Keratinocyte (primary cell): ENCODE data around the gene MYO1C. TPM values are rescaled to one million over a fixed set of nuclear protein-coding genes. Genes with fewer than 3 reads are reported as not detected.

Experiments used
- DNase-seq: peaks from one replicate; pipeline ENCODE4 v3.0.0-alpha.2; 2011; ENCODE audit warnings: low read depth, missing footprints, low spot score
- FAIRE-seq: peaks from 2 replicates; lab custom pipeline; 2011; peaks lifted over from hg19 to GRCh38; lab: Jason Lieb, UNC
- H2AFZ ChIP-seq: 2 replicates; pipeline ENCODE4 v1.6.0; 2012; ENCODE audit warnings: low read length, control low read depth, inconsistent platforms; ENCODE audit not compliant: control insufficient read depth
- H3K27ac ChIP-seq: 2 replicates; pipeline ENCODE4 v1.5.1; 2011; ENCODE audit warnings: low read length; ENCODE audit not compliant: control insufficient read depth, insufficient read depth
- H3K27me3 ChIP-seq: 3 replicates; pipeline ENCODE4 v1.6.0; 2011; ENCODE audit warnings: low read length; ENCODE audit not compliant: control insufficient read depth, insufficient read depth; ENCODE audit errors: extremely low read depth
- H3K36me3 ChIP-seq, 2 experiments: 2 replicates in 1 of 2; 3 replicates in 1 of 2; pipeline ENCODE4 v1.5.1; 2011; ENCODE audit warnings: low read length in 2 of 2, mild to moderate bottlenecking in 1 of 2; ENCODE audit not compliant: control insufficient read depth in 2 of 2, insufficient read depth in 2 of 2; ENCODE audit errors: extremely low read depth in 1 of 2
- H3K4me1 ChIP-seq: 3 replicates; pipeline ENCODE4 v1.5.1; 2011; ENCODE audit warnings: low read length; ENCODE audit not compliant: control insufficient read depth, insufficient read depth; ENCODE audit errors: extremely low read depth
- H3K4me2 ChIP-seq: 3 replicates; pipeline ENCODE4 v1.6.0; 2011; ENCODE audit warnings: low read depth, low read length; ENCODE audit not compliant: control insufficient read depth, insufficient read depth; ENCODE audit errors: extremely low read depth
- H3K4me3 ChIP-seq, 3 experiments: fragments of 200-600 bp in 1 of 3; sonication (generic) in 1 of 3; 2 replicates in 2 of 3; 3 replicates in 1 of 3; pipeline ENCODE4 v1.5.1; 2011 to 2016; ENCODE audit warnings: low read length in 3 of 3, mild to moderate bottlenecking in 3 of 3, control low read depth in 2 of 3, inconsistent platforms in 1 of 3, low read depth in 1 of 3, mixed read lengths in 1 of 3, mixed run types in 1 of 3, moderate library complexity in 1 of 3; ENCODE audit not compliant: control insufficient read depth in 2 of 3, insufficient read depth in 2 of 3; ENCODE audit errors: extremely low read depth in 1 of 3
- H3K79me2 ChIP-seq: 2 replicates; pipeline ENCODE4 v1.6.0; 2012; ENCODE audit warnings: low read length; ENCODE audit not compliant: control insufficient read depth, insufficient read depth
- H3K9ac ChIP-seq: 3 replicates; pipeline ENCODE4 v1.6.0; 2011; ENCODE audit warnings: low read length; ENCODE audit not compliant: control insufficient read depth, insufficient read depth; ENCODE audit errors: extremely low read depth
- H3K9me1 ChIP-seq: 3 replicates; pipeline ENCODE4 v1.6.0; 2011; ENCODE audit warnings: low read length; ENCODE audit not compliant: control insufficient read depth, insufficient read depth; ENCODE audit errors: extremely low read depth
- H3K9me3 ChIP-seq: 2 replicates; pipeline ENCODE4 v1.5.1; 2012; ENCODE audit warnings: low read depth, low read length; ENCODE audit not compliant: control insufficient read depth
- H4K20me1 ChIP-seq: 3 replicates; pipeline ENCODE4 v1.6.0; 2011; ENCODE audit warnings: low read length; ENCODE audit not compliant: control insufficient read depth, insufficient read depth; ENCODE audit errors: extremely low read depth
- EZH2 ChIP-seq: IDR thresholded peaks from one replicate; pipeline ENCODE4 v1.6.1; 2012; ENCODE audit warnings: inconsistent platforms, mild to moderate bottlenecking, low read length, moderate library complexity
- dilution Hi-C: fragments of 300-500 bp; cut with MboI; formaldehyde crosslinking; loops from one replicate; pipeline ENCODE4 v1.7.0; 2020; ENCODE audit warnings: low sequenced_read_pairs; ENCODE audit not compliant: extremely low pct_ligation_motif_present
- polyA plus RNA-seq, 5 experiments: library from polyadenylated mRNA; depleted of rRNA in 3 of 5; stranded (reverse) in 3 of 5; stranded (forward) in 1 of 5; unstranded in 1 of 5; fragments of >200 nt; gene quantifications; 1 replicate in 1 of 5; 2 replicates in 3 of 5; 3 replicates in 1 of 5; pipeline versions ENCODE4 v1.2.1 to v1.2.3, GENCODE V29; 2011 to 2012; ENCODE audit warnings: missing spikeins in 2 of 5, low read depth in 1 of 5, low replicate concordance in 1 of 5
- TF ChIP-seq, protein P1 (sequence below), 3 experiments: IDR thresholded peaks in 1 of 3; conservative IDR thresholded peaks in 1 of 3; optimal IDR thresholded peaks in 1 of 3; 2 replicates in 2 of 3; 3 replicates in 1 of 3; pipeline versions ENCODE3 to v1.5.1; 2011; ENCODE audit warnings: low read length in 3 of 3, mild to moderate bottlenecking in 3 of 3, moderate library complexity in 2 of 3, control low read depth in 1 of 3, inconsistent platforms in 1 of 3; ENCODE audit not compliant: insufficient read depth in 2 of 3; ENCODE audit errors: extremely low read depth in 1 of 3

Gene MYO1C
- polyA plus RNA-seq, 1 donor (not counting 4 experiments of a cell fraction or from before 2014, with no cell fraction given): 101 TPM

DNA sequence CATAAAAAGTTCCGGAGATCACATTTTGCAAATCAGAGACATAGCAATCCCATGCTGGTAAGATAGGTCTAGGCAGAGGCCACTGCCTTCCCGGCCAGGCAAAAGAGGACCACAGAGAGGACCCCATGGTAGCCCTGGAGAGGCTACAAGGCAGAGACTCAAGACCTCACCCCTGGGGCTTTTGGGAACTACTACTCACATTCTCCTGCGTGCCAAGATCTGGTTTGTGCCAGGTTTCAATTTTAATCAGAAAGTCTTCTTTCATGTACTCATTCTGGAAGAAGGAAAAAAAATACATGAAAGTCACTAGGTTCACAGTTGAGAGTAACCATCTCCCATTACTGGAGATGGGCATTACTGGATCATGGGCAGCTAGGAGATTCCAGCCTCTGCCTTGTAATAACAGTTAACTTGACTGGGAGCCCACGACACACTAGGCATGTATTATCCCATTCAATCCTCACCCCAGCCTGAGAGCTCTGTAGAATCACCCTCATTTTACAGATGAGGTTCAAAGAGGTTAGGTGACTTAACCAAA, 49.0 kb upstream of the MYO1C start:
- Histone ChIP-seq H3K4me3 (no peak overlapping the region), H3K9ac (no peak overlapping the region), H3K79me2 (no peaks in the 10 kb centered on the region), H3K36me3 (peaks cover 25 to 30% of the 10 kb centered on the region in 2 experiments), H3K9me3 (no peaks in the 10 kb centered on the region), H3K27me3 (no peaks in the 10 kb centered on the region), H3K4me1 (peaks cover 14% of the 10 kb centered on the region), H4K20me1 (no peaks in the 10 kb centered on the region), H2AFZ (no peak overlapping the region), H3K9me1 (peaks cover 2% of the 10 kb centered on the region), H3K27ac (no peak overlapping the region), H3K4me2 (no peak overlapping the region)
- FAIRE-seq (no peak), DNase-seq (no peak)
- TF ChIP-seq, protein P1, sequence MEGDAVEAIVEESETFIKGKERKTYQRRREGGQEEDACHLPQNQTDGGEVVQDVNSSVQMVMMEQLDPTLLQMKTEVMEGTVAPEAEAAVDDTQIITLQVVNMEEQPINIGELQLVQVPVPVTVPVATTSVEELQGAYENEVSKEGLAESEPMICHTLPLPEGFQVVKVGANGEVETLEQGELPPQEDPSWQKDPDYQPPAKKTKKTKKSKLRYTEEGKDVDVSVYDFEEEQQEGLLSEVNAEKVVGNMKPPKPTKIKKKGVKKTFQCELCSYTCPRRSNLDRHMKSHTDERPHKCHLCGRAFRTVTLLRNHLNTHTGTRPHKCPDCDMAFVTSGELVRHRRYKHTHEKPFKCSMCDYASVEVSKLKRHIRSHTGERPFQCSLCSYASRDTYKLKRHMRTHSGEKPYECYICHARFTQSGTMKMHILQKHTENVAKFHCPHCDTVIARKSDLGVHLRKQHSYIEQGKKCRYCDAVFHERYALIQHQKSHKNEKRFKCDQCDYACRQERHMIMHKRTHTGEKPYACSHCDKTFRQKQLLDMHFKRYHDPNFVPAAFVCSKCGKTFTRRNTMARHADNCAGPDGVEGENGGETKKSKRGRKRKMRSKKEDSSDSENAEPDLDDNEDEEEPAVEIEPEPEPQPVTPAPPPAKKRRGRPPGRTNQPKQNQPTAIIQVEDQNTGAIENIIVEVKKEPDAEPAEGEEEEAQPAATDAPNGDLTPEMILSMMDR (optimal IDR thresholded peaks at IDR 0.05 in 1 of 3, IDR thresholded peaks at IDR 0.05 in 1 of 3, conservative IDR thresholded peaks at IDR 0.05 in 1 of 3; ENCODE audit: extremely low read depth in 1 of 3, insufficient read depth in 2 of 3, low read length in 3 of 3): no peak
- TF ChIP-seq EZH2: no peak
- dilution Hi-C loops: no loop called here

DNA sequence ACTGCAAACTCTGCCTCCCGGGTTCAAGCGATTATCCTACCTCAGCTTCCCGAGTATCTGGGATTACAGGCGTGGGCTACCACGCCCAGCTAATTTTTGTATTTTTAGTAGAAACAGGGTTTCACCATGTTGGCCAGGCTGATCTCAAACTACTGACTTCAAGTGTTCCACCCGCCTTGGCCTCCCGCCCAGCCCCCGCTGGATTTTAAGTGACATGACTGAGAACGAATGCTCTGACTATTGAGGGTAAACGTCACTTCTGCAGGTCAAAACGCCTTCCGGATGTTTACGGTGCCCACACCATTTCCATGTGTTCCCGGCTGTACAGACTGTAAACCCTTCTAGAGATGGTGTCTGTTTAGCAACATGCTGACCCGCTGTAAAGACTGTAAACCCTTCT, 47.3 kb upstream of the MYO1C start:
- Histone ChIP-seq H3K9me1 (no peaks in the 10 kb centered on the region), H3K27me3 (no peaks in the 10 kb centered on the region), H3K4me1 (no peaks in the 10 kb centered on the region), H4K20me1 (no peaks in the 10 kb centered on the region), H3K9ac (no peak overlapping the region), H3K4me3 (no peak overlapping the region), H3K9me3 (no peaks in the 10 kb centered on the region), H3K27ac (no peak overlapping the region), H2AFZ (no peak overlapping the region), H3K36me3 (peaks cover 29 to 36% of the 10 kb centered on the region in 2 experiments), H3K79me2 (no peaks in the 10 kb centered on the region), H3K4me2 (no peak overlapping the region)
- dilution Hi-C loops: no loop called here
- no peak for FAIRE-seq
- DNase-seq: no peak
- no peak for TF ChIP-seq EZH2
- TF ChIP-seq, protein P1 (optimal IDR thresholded peaks at IDR 0.05 in 1 of 3, IDR thresholded peaks at IDR 0.05 in 1 of 3, conservative IDR thresholded peaks at IDR 0.05 in 1 of 3; ENCODE audit: extremely low read depth in 1 of 3, insufficient read depth in 2 of 3, low read length in 3 of 3): no peak
